NCI-H2081 treated with DMSO at 0.1 percent for 48 hours (cell line): ENCODE data around the gene GNG8.
"Not testable (repeated sequence)": the region's sequence is repeated elsewhere in the genome, so short reads cannot be mapped to it uniquely, and the experiment has no call there.

ENCODE experiments used
- DNase-seq: peaks from one replicate; lab custom pipeline; 2025; lab: John Stamatoyannopoulos, UW

Gene GNG8

GRCh38 chr19:46646402-46646801, 10.4 kb upstream of the GNG8 start:
- no peak for DNase-seq

- no peak for DNase-seq
Measured at GRCh38 chr19:46644720-46645119, 8.7 kb upstream of the GNG8 start.

GRCh38 chr19:46640656-46641055, 4.7 kb upstream of the GNG8 start:
- no peak for DNase-seq

GRCh38 chr19:46639358-46640182, 3.6 kb upstream of the GNG8 start:
- DNase-seq: no peak

- no peak for DNase-seq
Measured at GRCh38 chr19:46637224-46637623, 1.2 kb upstream of the GNG8 start.

GRCh38 chr19:46634656-46635218, 1.3 kb downstream of the GNG8 start:
- DNase-seq: no peak

- no peak for DNase-seq
Measured at GRCh38 chr19:46634045-46634655, 1.9 kb downstream of the GNG8 start.

- no peak for DNase-seq
Measured at GRCh38 chr19:46633130-46633529, 2.9 kb downstream of the GNG8 start.

GRCh38 chr19:46631481-46631880, 4.5 kb downstream of the GNG8 start:
- DNase-seq: no peak

GRCh38 chr19:46630586-46631205, 5.3 kb downstream of the GNG8 start:
- no peak for DNase-seq

- DNase-seq: no peak
Measured at GRCh38 chr19:46629546-46630025, 6.4 kb downstream of the GNG8 start.

- DNase-seq: not testable (repeated sequence)
Measured at GRCh38 chr19:46628970-46629369, 7.0 kb downstream of the GNG8 start.

GRCh38 chr19:46626446-46626845, 9.6 kb downstream of the GNG8 start:
- DNase-seq: no peak

GRCh38 chr19:46625731-46626130, 10.3 kb downstream of the GNG8 start:
- DNase-seq: no peak

GRCh38 chr19:46624958-46625661, 10.9 kb downstream of the GNG8 start, which contains the start of gene PTGIR:
Gene PTGIR, minus strand, starts transcription at chr19:46625089. Its CDS starts 864 bp downstream, at chr19:46624225.
- DNase-seq: no peak

GRCh38 chr19:46623915-46624502, 12.0 kb downstream of the GNG8 start:
- no peak for DNase-seq

- no peak for DNase-seq
Measured at GRCh38 chr19:46622118-46622446, 13.9 kb downstream of the GNG8 start.

GRCh38 chr19:46621191-46622117, 14.5 kb downstream of the GNG8 start:
- DNase-seq: no peak

- DNase-seq: no peak
Measured at GRCh38 chr19:46620716-46621115, 15.3 kb downstream of the GNG8 start.

- DNase-seq: no peak
Measured at GRCh38 chr19:46620267-46620666, 15.7 kb downstream of the GNG8 start.
